Fibroblast of villous mesenchyme (primary cell): ENCODE measurements around the gene FRMD4B. TPM values are rescaled to one million over a fixed set of nuclear protein-coding genes. Genes with fewer than 3 reads are reported as not detected.

ENCODE experiments used
- DNase-seq: peaks from one replicate; pipeline ENCODE4 v3.0.0-alpha.2; 2010; ENCODE audit warnings: low read depth
- H3K4me3 ChIP-seq: 2 replicates; pipeline ENCODE4 v1.5.1; 2011; ENCODE audit warnings: low read depth, mild to moderate bottlenecking, low read length
- total RNA-seq: library from RNA; depleted of rRNA; stranded (reverse); fragments of >200 nt; gene quantifications from 2 replicates; pipeline ENCODE4 v1.2.3, GENCODE V29; 2012
- TF ChIP-seq, protein P1 (sequence below): IDR thresholded peaks from 2 replicates; pipeline ENCODE4 v1.5.1; 2012; ENCODE audit warnings: low read depth, mild to moderate bottlenecking, low read length; ENCODE audit not compliant: insufficient read depth

The FRMD4B gene
- total RNA-seq, 1 donor: under 0.01 TPM

- peak; percentile 32 for DNase-seq
- H3K4me3 ChIP-seq: no peak overlapping the region
- TF ChIP-seq, protein P1, sequence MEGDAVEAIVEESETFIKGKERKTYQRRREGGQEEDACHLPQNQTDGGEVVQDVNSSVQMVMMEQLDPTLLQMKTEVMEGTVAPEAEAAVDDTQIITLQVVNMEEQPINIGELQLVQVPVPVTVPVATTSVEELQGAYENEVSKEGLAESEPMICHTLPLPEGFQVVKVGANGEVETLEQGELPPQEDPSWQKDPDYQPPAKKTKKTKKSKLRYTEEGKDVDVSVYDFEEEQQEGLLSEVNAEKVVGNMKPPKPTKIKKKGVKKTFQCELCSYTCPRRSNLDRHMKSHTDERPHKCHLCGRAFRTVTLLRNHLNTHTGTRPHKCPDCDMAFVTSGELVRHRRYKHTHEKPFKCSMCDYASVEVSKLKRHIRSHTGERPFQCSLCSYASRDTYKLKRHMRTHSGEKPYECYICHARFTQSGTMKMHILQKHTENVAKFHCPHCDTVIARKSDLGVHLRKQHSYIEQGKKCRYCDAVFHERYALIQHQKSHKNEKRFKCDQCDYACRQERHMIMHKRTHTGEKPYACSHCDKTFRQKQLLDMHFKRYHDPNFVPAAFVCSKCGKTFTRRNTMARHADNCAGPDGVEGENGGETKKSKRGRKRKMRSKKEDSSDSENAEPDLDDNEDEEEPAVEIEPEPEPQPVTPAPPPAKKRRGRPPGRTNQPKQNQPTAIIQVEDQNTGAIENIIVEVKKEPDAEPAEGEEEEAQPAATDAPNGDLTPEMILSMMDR: no peak
Observed at GRCh38 chr3:69121950-69122349, 263.9 kb downstream of the FRMD4B start.

DNA sequence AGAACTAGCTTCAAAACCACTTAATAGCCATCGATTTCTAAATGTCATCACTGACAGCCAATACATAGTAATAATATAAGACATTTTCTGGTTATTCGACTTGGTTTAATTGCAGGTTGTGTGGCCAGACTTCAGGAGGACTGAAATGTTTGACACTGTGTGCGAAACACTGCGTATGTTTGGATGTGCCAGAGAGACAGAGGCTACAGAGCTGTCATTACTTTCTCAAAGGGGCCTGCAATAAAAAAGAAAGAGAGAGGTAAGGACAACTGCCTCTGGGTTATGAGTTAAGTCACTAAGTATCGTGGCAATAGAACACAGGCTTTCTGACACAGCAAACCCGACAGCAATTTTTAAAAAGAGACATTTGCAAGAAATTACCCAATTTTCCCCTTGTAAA is 264.4 kb downstream of the FRMD4B start:
- DNase-seq: no peak
- no peak overlapping the region for H3K4me3 ChIP-seq
- TF ChIP-seq, protein P1: no peak

- TF ChIP-seq, protein P1: peak; percentile 99
- H3K4me3 ChIP-seq: no peak overlapping the region
- peak; percentile 81 for DNase-seq
Observed at GRCh38 chr3:69120879-69121464, 264.9 kb downstream of the FRMD4B start.
